B cell (primary cell): ENCODE results near the gene SLC30A2.
A peak's percentile ranks its signal among the peaks of the same experiment; 100 is the strongest.

Experiments used
- CTCF ChIP-seq: fragments of 200-600 bp; IDR thresholded peaks from one replicate; pipeline ENCODE4 v1.8.0; 2022; ENCODE audit warnings: antibody characterized with exemption, mild to moderate bottlenecking
- EZH2 ChIP-seq: IDR thresholded peaks from 2 replicates; pipeline ENCODE4 v1.6.1; 2012; ENCODE audit warnings: borderline replicate concordance, low read depth, mild to moderate bottlenecking, moderate library complexity, low read length; ENCODE audit not compliant: insufficient read depth, poor library complexity, severe bottlenecking

- peak; percentile 99 for TF ChIP-seq CTCF
- no peak for TF ChIP-seq EZH2
Measured at GRCh38 chr1:26035959-26036755, 9.8 kb downstream of the SLC30A2 start.
